OCI-LY1 (cell line): ENCODE results near the gene PAEP.

Experiments
- CTCF ChIP-seq: fragments of 200-600 bp; sonication (generic), shearing (Covaris generic); IDR thresholded peaks from 2 replicates; pipeline ENCODE4 v1.5.1; 2017; ENCODE audit warnings: mild to moderate bottlenecking, antibody characterized with exemption, low read length, moderate library complexity, mixed read lengths
- EZH2 ChIP-seq: fragments of 200-600 bp; sonication (generic), shearing (Covaris generic); IDR thresholded peaks from 2 replicates; pipeline ENCODE4 v1.8.0; 2017; ENCODE audit warnings: borderline replicate concordance, mixed run types, mild to moderate bottlenecking, antibody characterized with exemption, low read length, moderate library complexity, mixed read lengths

GRCh38 chr9:135531096-135531495, 30.5 kb upstream of the PAEP start:
- TF ChIP-seq CTCF (no peak), EZH2 (no peak)
